Activated T-helper 9 cell treated with anti-CD3 and anti-CD28 coated beads, Interleukin-2, amount 50 U/mL, for 16 hours (primary cell): ENCODE measurements around the gene UBXN10.

Experiments used
- DNase-seq: peaks from one replicate; pipeline ENCODE4 v3.0.0-alpha.2; 2020; ENCODE audit warnings: low read depth

Gene UBXN10

GRCh38 chr1:20151906-20152598, 33.8 kb upstream of the UBXN10 start:
- peak; percentile 68 for DNase-seq

DNA sequence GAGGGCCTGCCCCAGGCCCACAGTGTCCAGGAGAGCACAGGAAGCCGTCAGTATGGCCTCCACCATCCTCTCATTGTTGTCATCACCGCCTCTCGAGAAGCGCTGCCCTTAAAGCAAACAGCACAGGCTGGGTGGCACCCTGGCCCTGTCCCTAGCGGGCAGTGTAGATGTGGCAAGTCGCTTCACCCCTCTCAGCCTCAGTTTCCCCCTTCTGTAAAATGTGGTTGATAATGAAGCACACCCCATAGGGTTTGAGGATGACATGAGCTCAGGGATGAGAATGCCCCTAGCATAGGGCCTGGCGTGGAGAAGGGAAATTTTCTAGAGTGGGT, 33.3 kb upstream of the UBXN10 start:
- DNase-seq = no peak

DNA sequence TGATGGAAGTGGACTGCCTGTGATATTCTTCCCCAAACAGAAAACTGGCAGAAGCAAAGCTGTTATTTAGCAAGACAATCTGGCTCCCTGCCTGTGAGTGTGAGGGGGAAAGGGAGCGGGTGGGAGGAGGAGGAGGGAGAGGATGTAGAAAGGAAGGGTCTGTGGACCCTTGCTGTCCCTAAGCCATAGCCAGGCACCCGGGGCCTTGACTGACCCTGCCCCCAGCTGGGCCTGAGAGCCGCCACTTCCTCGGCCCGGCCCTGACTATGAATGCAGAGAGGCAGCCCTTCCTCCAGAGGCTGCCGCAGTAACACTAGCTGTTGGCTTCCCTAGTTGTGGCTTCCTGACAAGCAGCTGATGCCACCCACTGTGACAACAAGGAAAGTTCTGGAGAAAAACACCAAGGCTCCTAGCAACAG, 32.9 kb upstream of the UBXN10 start:
- DNase-seq = no peak

DNA sequence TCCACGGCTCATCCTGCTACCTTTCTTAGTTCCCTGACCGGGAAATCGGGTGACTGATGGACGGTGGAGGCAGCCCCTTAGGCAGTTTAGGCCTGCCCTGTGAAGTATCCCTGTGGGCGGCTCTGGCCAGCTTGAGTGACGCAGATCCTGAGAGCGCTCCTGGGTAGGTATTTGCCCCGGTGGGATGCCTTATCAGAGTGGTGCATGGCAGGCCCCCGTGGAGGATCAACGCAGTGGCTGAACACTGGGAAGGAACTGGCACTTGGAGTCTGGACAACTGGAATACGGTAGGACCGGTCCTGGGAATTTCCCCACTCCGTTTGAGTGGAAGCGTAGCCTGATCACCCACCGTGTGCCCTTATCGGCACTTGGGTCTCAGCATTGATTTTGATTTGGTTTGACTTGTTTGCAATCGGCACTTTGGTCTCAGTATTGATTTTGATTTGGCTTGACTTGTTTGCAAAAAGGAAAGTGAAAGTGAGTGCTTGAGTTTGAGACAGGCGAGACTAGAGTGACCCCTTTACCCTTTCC, 31.5 kb upstream of the UBXN10 start:
- DNase-seq = no peak

GRCh38 chr1:20158358-20159070, 27.4 kb upstream of the UBXN10 start:
- no peak for DNase-seq

DNA sequence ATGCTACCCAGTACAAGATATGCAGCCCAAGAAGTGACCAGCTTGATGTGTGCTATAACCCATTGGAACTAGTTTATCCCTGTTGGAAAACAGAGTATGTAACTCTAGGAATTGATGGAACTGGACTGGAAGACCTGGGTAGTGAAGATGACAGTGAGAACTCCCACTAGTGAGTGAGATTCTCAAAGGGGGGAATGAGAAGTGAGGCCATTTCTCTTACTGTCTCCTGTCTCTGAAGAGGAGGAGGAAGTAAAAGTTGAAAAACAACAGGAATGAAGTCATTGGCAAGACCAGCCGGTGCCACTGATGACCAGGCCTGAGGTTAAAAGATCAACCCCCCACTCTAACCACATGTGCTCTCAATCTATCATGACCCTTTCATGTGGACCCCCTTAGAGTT, 25.9 kb upstream of the UBXN10 start:
- no peak for DNase-seq

DNA sequence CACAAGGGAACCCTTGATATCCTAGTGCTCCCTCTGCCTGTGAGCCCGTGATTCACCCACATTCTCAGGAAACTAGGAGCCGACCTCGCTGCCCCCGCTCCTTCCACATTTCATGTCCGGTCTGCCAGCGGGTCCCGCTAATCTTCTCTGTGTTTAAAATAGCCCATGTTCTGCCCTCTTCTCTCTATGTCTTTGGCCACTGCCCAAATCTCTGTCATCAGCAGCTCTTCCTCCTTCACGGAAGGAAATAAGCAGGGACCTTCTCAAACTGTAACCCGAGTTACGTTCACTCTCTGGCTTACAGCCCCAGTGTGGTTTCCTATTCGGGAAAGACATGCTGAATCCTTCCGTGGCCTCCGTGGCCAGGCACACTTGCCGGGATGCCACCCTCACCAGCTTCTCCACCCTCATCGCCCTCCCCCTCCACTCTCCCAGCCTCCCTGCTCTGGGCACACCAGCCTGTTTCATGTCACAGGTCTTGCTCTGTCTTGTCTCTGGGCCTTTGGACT, 21.1 kb upstream of the UBXN10 start:
- DNase-seq = no peak

DNA sequence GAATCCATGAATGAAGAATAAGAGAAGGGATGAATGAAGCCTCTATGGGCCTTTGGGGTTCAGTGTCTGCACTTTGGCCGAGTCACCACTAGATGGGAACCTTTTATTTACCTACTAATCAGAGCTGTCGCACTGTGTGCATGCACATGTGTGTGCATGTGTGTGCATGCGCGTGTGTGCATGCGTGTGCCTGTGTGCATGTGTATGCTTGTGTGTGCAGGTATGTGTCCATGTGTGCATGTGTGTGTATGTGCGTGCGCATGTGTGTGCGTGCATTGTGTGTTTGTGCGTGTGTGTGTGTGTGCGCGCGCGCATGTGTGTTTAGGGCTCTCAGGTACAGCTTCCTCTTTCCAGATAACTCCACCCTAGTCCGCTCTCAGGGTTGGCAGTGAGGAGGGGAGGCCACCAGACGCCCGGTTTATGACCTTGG, 20.4 kb upstream of the UBXN10 start:
- DNase-seq = no peak

GRCh38 chr1:20166051-20166450, 19.8 kb upstream of the UBXN10 start:
- no peak for DNase-seq

GRCh38 chr1:20167126-20167525, 18.8 kb upstream of the UBXN10 start:
- no peak for DNase-seq

GRCh38 chr1:20168564-20169491, 17.1 kb upstream of the UBXN10 start:
- no peak for DNase-seq

DNA sequence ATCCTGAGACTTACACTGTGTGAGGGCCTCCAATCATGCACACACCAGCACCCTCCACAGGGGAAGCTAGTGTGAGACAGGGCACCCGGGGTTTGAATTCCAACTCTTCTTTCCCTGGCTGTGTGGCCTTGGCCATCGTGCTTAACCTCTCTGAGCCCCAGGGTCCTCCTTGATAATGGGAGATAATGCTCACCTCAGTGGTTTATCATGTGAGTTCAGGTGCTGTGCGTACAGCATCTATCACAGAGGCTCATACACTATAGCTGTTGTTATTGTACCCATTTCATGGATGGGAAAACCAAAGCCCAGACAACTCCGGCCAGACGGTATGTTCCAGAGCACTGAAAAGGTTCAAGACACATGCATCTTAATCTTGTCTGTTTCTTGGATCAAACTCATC, 16.0 kb upstream of the UBXN10 start:
- DNase-seq = no peak

GRCh38 chr1:20172033-20172590, 13.8 kb upstream of the UBXN10 start:
- no peak for DNase-seq

DNA sequence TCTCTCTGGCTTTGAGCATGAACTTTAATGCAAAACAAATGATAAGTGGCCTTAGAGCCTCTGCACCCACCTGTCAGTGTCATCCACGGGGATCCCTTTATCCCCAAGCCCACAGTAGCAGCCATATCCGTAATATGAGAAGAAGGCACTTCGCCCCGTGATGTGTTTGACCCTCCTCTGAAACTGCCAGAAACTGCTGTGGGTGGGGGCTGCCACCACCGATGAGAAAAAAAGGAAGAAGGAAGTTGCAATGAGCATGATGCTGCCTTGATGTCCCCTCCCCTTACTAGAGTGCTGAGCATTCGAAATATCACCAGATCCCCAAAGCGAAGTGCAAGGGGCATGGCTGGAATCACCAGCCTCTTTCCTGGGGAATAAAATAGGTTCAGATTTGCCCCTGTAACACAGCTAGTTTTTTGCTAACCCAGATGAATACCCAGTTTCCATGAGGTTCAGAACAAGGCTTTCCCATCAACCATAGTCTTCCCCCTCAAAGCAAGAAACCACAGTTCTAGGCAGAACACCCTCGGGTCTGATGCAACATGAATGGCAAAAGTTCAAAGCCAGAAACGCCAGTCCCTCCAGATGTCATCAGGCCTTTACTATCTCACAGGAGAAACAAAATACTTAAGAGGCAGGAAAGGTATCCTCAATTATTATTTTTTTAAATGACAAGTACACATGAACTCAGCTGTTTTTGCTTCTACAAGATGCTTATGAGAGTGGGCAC, 10.8 kb upstream of the UBXN10 start:
- DNase-seq = no peak

GRCh38 chr1:20178634-20179370, 7.1 kb upstream of the UBXN10 start:
- no peak for DNase-seq

- no peak for DNase-seq
Observed at GRCh38 chr1:20179371-20180128, 6.3 kb upstream of the UBXN10 start.

GRCh38 chr1:20180129-20180843, 5.6 kb upstream of the UBXN10 start:
- no peak for DNase-seq

GRCh38 chr1:20180844-20181207, 5.1 kb upstream of the UBXN10 start:
- no peak for DNase-seq

GRCh38 chr1:20182415-20182814, 3.5 kb upstream of the UBXN10 start:
- DNase-seq = no peak
